Activated T-cell treated with anti-CD3 and anti-CD28 coated beads, Interleukin-2, amount 50 U/mL, for 48 hours (primary cell): Measurements from ENCODE around the gene AIFM3.

Experiments
- DNase-seq, 2 experiments: peaks; one replicate each; pipeline ENCODE4 v3.0.0-alpha.2; 2020

Gene AIFM3

DNA sequence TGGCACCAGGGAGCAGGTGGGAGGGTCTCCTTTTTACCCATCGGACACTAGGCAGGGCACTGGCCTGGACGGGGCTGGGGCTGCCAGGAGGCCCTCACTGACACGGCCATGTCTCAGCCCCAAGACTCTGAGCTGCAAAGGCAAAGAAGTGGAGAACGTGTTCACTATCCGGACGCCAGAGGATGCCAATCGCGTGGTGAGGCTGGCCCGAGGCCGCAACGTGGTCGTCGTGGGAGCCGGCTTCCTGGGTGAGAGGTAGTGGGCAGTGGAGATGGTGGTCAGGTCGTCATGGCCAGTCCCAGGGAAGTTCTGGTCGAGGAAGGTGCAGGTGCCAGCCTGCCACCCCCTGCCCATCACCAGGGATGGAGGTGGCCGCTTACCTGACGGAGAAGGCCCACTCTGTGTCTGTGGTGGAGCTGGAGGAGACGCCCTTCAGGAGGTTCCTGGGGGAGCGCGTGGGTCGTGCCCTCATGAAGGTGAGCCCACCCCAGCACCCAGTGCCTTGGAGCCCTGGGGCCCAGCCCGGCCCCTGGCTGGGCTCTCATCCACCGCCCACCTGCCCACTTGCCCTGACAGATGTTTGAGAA is 9.3 kb downstream of the AIFM3 start:
- no peak for DNase-seq

DNA sequence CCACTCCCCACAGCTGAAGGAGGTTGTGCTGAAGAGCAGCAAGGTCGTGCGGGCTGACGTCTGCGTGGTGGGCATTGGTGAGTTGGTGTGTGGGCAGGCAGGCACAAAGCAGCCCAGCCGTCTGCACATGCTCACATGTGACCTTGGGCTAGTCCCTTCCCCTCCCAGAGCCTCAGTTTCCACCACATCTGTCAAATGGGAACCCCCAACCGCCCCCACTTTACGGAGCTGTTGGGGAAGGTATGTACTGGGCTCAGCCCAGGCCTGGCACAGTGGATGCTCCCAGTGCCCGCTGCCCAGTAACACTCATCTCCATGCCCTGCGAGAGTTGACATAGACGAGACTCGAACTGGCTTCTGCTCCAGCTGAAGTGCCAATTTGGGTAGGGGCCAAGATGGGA is 10.0 kb downstream of the AIFM3 start:
- no peak for DNase-seq

DNA sequence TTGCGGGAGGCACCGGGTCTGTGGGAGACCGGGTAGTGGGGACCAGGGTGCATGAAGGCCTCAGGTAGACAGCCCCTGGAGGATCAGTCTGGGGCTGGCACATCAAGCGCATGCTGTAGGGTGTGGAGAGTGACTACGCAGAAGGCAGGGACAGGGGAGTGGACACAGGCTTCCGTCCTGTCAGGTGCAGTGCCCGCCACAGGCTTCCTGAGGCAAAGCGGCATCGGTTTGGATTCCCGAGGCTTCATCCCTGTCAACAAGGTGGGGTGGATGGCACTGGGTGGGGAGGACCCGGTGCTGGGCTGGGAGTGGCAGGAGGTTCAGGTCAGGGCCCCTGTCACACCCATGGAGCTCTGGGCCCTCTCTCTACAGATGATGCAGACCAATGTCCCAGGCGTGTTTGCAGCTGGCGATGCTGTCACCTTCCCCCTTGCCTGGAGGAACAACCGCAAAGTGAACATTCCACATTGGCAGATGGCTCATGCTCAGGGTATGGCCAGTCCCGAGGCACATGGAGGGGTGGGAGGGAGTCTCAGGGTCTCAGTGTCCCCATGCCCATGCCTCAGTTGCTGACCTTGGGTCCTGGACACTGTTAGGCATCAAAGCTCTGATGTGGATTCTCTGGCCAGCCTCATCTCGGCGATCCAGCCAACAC is 10.6 kb downstream of the AIFM3 start:
- DNase-seq, result no peak

DNA sequence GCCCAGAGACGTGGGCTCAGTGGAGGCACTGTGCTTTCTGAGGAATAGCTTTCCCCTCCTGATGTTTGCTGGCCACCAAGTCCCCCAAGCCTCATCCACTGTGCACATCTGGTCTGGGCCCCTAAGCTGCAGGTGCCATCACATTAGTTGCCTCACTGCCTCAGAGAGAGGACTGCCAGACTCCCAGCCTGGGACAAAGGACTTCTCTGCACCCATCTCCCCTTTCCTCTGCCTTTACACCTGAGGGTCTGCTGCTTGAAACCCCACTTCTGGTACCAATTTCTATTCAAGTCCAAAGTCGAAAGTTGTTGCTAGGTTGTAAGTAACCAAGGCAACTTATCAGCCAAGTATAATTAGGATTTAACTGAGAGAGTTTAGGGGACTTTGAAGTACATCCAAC is 11.4 kb downstream of the AIFM3 start:
- no peak for DNase-seq

DNA sequence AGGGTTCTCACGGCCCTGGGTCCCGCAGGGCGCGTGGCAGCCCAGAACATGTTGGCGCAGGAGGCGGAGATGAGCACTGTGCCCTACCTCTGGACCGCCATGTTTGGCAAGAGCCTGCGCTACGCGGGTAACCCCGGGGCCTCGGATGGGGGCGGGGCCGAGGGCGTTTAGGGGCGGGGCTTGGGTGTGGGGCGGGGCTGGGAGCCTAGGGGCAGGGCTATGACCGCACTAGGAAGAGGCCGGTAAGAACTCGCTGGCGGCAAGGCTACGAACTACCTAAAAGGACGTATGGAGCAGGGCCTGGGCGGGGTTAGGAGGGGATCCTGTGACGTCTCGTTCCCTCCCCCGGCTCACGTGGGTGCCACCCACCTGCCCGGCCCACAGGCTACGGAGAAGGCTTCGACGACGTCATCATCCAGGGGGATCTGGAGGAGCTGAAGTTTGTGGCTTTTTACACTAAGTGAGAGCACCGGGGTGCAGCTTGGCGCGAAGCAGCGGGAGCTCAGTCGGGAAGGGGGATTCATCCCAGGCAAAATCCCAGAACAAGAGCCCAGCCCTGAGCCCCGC is 12.3 kb downstream of the AIFM3 start:
- DNase-seq, result peak; percentile 82

DNA sequence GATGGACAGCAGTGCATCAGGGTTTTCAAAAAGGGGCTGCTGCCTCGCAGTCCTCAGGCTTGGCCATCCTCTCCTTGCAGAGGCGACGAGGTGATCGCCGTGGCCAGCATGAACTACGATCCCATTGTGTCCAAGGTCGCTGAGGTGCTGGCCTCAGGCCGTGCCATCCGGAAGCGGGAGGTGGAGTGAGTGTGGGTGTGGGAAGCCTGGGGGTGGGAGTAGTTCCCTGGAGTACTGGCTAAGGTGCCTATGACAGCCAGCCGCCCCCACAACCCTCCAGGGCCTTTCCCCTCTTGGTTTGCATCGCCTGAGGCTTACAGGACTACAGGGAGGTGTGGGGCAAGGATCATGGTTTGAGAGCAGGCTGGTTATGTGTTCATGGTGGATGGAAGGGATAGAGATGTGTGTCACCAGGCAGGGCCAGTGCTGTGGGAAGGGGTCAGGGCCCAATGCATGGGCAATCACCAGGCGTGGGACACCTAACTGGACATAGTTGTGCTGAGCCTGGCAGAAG is 12.9 kb downstream of the AIFM3 start:
- DNase-seq, result no peak

DNA sequence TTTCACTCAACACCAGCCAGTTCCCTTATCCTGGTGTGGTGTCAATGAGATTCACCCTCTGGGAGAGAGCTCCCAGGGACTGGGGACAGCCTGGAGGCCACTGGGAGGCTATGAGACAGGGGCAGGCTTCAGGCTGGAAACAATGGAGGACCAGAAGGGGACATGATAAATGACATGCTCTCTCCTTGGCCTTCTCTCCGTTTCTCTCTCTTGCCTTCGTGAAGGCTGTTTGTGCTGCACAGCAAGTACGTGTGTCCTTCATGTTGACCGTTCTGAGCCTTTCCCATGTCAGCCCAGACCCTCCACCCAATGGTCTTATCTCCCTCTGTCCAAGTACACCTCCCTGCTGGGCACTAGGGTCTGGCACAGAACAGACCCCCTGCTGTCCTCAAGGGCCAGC is 13.5 kb downstream of the AIFM3 start:
- no peak for DNase-seq

DNA sequence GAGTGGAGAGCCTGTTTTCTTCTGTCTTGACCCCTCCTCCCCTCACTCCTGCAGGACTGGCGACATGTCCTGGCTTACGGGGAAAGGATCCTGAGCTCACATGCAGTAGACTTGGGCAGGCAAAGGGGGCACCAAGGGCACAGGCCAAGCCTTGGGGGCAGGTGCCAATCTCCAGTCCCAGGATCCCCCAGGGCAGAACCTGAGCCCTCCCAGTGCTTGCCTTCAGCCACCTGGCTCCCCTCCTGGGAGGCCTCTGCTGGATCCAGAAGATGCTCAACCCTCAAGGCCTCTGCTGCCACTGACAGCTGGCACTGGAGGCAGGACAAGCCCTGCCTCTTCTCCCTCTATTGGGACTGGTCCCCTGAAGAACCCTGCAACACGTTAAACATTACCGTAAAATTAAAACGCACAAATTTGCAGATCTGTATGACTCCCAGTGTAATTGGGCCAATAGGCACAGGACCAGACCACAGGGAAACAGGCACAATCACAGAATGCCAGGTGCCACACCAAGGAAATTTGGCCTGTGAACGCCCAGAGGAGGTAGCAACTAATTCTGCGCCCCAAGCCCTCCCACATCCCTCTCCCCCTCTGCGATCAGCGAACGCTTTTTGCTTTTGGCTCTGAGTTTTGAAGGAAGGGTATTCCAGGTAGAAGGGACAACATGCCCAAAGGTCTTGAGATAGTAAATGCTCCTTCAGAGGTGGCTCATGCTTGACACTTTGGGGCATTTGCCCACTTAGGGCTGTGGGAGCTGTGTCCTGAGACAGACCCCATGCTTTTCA is 14.1 kb downstream of the AIFM3 start:
- DNase-seq, result peak in 1 of 2 experiments; percentile 28

DNA sequence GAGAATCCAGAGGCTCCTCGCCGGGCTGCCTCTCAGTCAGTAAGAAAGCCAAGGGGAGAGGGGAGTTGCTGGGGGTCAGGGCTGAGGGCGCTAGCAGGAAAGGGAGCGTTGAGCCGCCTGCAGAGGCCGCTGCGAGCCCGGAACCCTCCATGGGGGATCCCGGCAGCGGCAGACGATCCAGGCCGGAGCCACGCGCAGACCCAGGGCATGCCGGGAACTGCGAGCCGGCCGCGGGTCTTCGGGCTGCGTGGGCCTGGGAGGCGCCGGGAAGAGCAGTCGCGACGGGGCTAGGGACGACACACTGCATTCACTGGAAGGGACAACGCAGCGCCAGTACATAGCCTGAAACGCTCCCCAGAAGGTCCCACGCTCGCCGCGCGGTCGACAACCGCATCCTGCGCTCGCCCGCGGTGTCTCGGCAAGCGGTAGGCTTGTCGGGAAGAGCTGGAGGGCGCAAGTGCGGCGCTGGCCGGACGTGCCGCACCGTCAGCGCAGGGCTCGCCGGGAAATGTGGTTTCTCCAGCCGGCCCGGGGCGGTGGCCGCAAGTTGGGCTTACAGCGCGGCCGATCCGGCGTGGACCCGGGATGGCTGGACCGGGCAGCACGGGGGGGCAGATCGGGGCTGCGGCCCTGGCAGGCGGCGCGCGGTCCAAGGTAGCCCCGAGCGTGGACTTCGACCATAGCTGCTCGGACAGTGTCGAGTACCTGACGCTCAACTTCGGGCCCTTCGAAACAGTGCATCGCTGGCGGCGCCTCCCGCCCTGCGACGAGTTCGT is 14.9 kb downstream of the AIFM3 start, which contains the start of gene LZTR1:
Gene LZTR1, plus strand, starts transcription at position 511 of the 776 bp plus-strand sequence. Its CDS starts 75 bp downstream, at position 586.
- DNase-seq, result peak; percentile 81 to 85

DNA sequence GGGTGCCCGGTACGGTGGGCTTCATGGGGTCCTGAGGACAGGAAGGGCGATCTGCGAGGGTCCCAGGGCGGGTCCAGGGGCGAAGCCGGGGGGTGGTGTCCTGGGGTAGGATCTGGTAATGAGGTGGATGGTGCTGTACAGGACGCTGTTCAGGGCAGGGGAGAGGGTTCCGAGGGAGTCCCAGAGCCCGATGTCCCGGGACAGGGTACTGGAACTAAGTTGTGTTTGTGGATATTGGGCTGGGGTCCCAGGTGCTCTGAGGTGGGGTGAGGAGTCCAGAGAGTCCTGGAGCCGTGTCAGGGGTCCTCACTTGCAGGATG is 15.5 kb downstream of the AIFM3 start:
- DNase-seq, result no peak

DNA sequence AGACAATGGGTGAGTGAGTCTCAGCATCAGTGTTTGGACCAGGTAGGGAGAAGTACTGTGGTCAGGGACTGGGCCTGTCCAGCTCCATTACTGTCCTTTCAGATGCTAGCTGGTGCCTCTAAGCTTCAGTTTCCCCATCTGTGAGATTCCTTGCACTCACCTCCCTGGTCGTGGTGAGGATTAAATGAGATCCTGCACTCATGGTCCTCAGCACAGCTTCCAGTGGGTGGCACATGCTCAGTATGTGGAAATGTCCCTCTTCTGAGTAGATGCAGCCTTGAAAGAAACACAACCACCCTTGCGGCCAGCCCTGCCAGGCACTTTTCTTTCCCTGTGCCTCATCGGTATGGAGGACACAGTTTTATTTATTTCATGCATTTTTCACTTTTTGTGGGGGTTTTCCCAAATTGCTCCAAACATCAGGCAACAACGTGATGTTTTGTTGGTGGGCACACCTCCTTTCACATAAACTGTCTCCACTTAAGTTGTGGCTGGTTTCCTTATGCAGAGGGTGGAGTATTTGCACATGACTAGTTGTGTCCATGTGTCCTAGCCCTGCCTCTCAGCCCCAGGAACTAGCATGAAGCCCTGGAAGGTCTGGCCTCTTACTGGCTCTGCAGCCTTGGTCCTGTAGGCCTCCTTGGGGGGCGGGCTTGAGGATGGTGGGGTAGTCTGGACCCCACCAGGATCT is 16.2 kb downstream of the AIFM3 start:
- no peak for DNase-seq

DNA sequence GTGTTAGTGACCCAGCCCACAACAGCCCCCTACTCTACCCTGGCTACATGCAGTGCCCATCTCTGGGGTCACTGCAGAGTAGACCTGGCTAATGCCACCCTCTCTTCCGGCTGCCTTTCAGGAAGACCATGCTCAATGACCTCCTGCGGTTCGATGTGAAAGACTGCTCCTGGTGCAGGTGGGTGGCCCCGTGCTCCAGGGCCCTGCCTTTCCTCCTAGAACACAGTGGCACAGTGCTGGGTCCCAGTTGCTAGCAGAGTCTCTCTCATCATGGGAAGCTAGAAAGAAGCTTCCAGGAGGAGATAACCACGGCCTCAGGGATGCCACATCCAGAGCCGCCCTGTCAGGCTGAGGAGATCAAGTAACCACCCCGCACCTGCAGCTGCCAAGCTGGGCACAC is 18.7 kb downstream of the AIFM3 start:
- no peak for DNase-seq

DNA sequence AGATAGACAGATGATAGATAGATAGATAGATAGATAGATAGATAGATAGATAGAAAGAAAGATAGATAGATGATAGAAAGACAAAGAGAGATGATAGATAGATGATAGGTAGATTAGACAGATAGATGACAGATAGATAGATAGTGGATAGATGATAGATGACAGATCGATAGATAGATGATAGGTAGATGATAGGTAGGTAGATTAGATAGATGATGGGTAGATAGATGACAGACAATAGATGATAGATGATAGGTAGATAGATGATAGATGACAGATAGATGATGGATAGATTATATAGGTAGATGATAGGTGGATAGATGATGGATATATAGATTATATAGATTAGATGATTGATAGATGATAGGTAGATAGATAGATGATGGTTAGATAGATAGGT is 19.3 kb downstream of the AIFM3 start:
- no peak for DNase-seq

DNA sequence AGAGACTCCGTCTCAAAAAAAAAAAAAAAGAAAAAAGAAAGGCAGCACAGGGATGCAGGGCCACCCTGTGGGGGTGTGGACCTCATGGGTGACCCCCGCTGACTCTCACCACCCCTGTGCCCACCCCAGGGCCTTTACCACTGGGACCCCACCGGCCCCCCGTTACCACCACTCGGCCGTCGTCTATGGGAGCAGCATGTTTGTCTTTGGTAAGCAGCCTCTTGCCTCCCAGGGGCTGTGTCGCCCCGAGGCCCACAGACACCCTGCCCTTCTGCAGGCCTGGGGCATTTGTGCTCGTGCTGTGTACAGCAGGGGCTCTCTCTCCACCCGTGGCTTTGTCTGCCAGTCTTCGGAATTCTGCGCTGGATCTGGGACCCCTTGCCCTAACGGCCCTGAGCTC is 20.3 kb downstream of the AIFM3 start:
- DNase-seq, result no peak

DNA sequence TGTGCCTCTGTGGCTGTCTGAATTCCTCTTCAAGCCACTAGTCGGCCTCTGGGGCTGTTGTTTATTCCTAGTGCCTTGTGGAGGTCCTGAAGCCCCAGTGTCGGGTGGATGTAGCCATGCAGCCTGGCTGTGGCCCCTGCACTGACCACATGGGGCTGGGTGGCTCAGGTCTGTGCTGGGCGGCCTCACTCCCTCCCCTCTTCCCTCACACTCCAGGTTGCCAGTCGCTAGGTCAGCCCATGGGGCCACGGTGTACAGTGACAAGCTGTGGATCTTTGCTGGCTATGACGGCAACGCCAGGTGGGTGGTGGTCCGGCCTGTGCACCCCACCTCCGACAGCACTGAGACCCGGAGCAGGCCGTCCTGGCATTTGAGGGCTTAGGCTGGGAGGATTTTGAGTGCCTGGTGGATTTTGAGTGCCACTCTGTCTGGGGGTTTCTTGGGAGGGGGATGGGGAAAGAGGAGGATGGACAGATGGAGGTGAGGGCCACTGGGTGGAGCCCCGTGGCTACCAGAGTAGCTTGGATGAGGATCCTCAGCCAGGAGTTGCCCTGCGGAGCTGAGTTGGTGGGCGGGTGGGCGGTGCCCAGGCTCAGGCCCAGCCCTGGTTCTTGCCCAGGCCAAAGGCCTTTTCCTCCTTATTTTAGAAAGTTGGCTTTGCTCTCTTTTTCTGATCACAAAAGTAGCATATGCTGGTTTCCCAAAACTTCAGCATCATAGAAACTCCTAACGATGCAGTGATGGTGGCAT is 21.7 kb downstream of the AIFM3 start:
- DNase-seq, result no peak

DNA sequence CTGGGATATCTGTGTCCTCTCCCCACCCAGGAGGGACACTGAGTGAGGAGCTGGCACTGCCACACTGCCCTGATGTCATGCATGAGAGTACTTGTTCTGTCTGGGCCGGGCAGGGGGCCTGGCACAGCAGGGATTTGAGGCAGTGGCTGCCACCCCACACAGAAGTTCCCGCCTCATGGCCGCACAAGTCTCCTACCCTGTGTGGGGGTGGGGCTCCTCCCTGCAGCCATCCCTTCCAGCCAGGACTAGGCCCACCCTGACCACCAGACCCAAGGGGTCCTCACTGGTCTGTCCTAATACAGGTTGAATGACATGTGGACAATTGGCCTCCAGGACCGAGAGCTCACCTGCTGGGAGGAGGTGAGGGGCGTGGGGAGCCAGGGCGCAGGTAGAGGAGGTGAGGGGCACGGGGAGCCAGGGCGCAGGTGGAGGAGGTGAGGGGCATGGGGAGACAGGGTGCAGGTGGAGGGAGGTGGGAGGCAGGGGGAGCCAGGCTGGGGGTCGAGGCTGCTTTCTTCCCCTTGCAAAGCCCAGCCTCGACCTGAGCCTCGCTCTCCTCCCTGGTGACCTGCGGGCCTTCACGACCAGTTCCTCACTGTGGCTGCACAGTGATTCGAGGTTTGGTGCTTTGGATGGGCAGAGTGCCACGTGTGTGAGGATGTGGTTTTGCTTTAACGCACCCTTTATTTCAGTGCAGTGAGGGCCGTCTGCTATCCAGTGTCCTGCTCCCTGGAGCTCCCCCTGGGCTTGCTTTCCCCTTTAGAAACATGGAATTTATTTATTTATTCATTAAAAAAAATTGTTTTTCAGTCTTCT is 22.5 kb downstream of the AIFM3 start:
- DNase-seq, result no peak

DNA sequence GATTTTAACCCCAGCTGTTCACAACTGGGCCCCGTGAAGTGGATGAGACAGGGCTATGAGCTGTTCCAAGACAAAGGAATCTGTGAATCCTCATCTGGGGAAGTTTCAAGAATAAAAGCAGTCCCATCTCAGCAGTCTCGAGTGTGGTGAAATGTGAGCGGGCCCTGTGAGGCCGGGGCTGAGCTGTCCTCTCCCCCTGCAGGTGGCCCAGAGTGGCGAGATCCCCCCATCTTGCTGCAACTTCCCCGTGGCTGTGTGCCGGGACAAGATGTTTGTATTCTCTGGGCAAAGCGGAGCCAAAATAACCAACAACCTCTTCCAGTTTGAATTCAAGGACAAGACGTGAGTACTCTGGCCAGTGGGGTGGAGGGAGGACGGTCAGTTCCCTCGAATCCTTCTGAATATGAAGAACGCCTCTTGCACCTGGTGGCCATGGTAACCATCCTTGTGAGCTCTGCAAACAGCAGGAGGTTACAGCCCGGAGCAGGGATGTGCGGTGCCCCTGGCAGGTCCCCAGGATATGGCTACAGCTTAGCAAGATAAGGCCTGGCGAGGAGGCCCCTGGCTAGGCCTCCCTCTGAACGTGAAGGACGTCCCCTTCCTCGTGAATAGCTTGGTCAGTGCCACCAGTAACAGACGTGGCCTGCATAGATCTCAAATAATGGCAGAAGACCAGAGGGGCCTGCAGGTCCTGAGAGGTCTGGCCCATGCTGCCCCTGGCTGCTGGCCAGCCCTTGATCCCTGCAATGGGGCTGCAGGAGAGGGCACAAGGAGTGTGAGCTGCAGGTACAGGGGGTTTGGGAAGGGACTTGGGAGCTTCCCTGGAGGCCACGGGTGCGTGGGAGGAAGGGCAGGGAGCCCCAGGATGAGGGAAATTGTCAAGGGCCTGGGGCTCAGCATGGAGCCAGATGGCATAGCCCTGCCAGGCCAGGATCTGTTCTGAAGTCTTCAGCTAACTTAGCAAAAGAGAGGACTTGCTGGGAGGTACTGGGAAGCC is 23.4 kb downstream of the AIFM3 start:
- DNase-seq, result no peak

DNA sequence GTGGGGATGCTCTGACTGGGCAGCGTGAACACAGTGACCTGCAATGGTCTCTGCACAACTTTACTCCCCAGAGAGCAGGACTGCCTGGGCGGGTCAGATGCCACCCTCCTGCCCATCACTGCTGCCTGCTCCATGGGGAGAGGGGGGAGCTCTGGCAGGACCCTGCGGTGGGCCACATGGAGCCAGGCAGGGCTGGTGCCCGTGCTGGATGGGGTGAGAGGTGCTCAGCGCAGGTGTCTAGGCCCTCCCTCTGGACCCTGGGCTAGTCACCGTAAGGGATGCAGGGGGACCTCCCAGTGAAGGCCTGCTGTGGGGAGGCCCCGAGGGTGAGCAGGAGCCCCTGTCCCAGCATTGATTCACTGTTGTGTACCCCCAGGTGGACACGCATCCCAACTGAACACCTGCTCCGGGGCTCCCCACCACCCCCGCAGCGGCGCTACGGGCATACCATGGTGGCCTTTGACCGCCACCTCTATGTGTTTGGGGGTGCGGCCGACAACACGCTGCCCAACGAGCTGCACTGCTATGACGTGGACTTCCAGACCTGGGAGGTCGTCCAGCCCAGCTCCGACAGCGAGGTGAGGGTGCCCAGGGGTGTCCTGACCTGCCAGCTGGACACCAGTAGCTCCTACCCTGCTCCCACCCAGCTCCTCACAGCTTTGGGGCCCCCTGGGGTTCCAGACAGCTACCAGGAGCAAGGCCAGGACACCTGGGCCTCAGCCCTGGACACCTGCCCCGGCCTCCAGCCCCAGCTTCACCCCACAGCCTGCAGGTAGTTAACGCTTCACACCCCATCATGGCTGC is 24.4 kb downstream of the AIFM3 start:
- no peak for DNase-seq
